ENCODE results near the gene KCNAB1.

- no peak for TF ChIP-seq CTCF (IDR thresholded peaks at IDR 0.05)
- no peak for TF ChIP-seq MAX (CRISPR knock-in tag; IDR thresholded peaks at IDR 0.05)
- TF ChIP-seq IRF1 (CRISPR knock-in tag; IDR thresholded peaks at IDR 0.05): no peak
- no peak for TF ChIP-seq ARID4B (CRISPR knock-in tag; IDR thresholded peaks at IDR 0.05; ENCODE audit: borderline replicate concordance)
- no peak for TF ChIP-seq ATF3 (CRISPR knock-in tag; conservative IDR thresholded peaks at IDR 0.05)
- TF ChIP-seq SP1 (CRISPR knock-in tag; conservative IDR thresholded peaks at IDR 0.05): no peak
These were observed 132.3 kb downstream of the KCNAB1 start for GRCh38 chr3:156252656-156253055.

Measured in WTC11 (cell line).